ENCODE measurements around the gene TGM6.

GRCh38 chr20:2363587-2363986 is 17.1 kb upstream of the TGM6 start:
- TF ChIP-seq CTCF (IDR thresholded peaks at IDR 0.05; ENCODE audit: low read depth, low read length) (no peak), EZH2phosphoT487 (IDR thresholded peaks at IDR 0.05; ENCODE audit: low read depth) (no peak)

All from OCI-LY3 (cell line).